ENCODE results near the gene YEATS4. TPM values are rescaled to one million over a fixed set of nuclear protein-coding genes. Genes with fewer than 3 reads are reported as not detected.

YEATS4 gene
- total and polyA plus RNA-seq, 4 donors, result 12.0 to 15.0 (median 14.1) TPM

- no peak for TF ChIP-seq CTCF (IDR thresholded peaks at IDR 0.05; ENCODE audit: control extremely low read depth, extremely low read depth)
- H3K27ac ChIP-seq (ENCODE audit: low read depth in 1 of 2, low read length in 1 of 2), result no peak overlapping the region
- 76 to 85% methylated on average over 4 of the region's 4 CpGs for WGBS, 2 donors
Measured at GRCh38 chr12:69405566-69405865, 46.0 kb downstream of the YEATS4 start.

GRCh38 chr12:69406217-69406616, 46.7 kb downstream of the YEATS4 start:
- Histone ChIP-seq H3K27ac (ENCODE audit: low read depth in 1 of 2, low read length in 1 of 2) (no peak overlapping the region), H3K9me3 (ENCODE audit: control insufficient read depth in 4 of 4, insufficient read depth in 3 of 4, low read length in 3 of 4) (no peaks in the 10 kb centered on the region), H3K27me3 (ENCODE audit: control insufficient read depth in 3 of 3, insufficient read depth in 3 of 3, low read length in 2 of 3) (no peaks in the 10 kb centered on the region), H3K4me3 (no peak overlapping the region), H3K4me1 (ENCODE audit: control insufficient read depth in 5 of 5, insufficient read depth in 5 of 5, low read length in 5 of 5) (no peaks in the 10 kb centered on the region), H3K36me3 (ENCODE audit: control insufficient read depth in 4 of 4, insufficient read depth in 4 of 4, low read length in 4 of 4) (no peaks in the 10 kb centered on the region), H3K9ac (ENCODE audit: insufficient read depth in 1 of 2, low read length in 2 of 2) (no peak overlapping the region)
- WGBS, 2 donors, result 91 to 96% methylated on average over 2 of the region's 2 CpGs
- TF ChIP-seq CTCF (IDR thresholded peaks at IDR 0.05; ENCODE audit: control extremely low read depth, extremely low read depth), result no peak
- ATAC-seq (ENCODE audit: insufficient read depth, low FRiP score) (no peak), DNase-seq (no peak)

More at GRCh38 chr12:69405566-69405865, 46.0 kb downstream of the YEATS4 start:
- DNase-seq, result no peak
- H3K27me3 ChIP-seq (ENCODE audit: control insufficient read depth in 3 of 3, insufficient read depth in 3 of 3, low read length in 2 of 3), result no peaks in the 10 kb centered on the region
- no peaks in the 10 kb centered on the region for H3K9me3 ChIP-seq (ENCODE audit: control insufficient read depth in 4 of 4, insufficient read depth in 3 of 4, low read length in 3 of 4)
- no peak overlapping the region for H3K4me3 ChIP-seq
- no peaks in the 10 kb centered on the region for H3K36me3 ChIP-seq (ENCODE audit: control insufficient read depth in 4 of 4, insufficient read depth in 4 of 4, low read length in 4 of 4)
- peak; percentile 82 for ATAC-seq (ENCODE audit: insufficient read depth, low FRiP score)
- no peaks in the 10 kb centered on the region for H3K4me1 ChIP-seq (ENCODE audit: control insufficient read depth in 5 of 5, insufficient read depth in 5 of 5, low read length in 5 of 5)
- H3K9ac ChIP-seq (ENCODE audit: insufficient read depth in 1 of 2, low read length in 2 of 2), result no peak overlapping the region

- Histone ChIP-seq H3K27me3 (ENCODE audit: control insufficient read depth in 3 of 3, insufficient read depth in 3 of 3, low read length in 2 of 3) (no peaks in the 10 kb centered on the region), H3K36me3 (ENCODE audit: control insufficient read depth in 4 of 4, insufficient read depth in 4 of 4, low read length in 4 of 4) (peaks cover 0 to 4% (median 0%) of the 10 kb centered on the region in 4 donors), H3K4me3 (no peak overlapping the region), H3K27ac (ENCODE audit: low read depth in 1 of 2, low read length in 1 of 2) (no peak overlapping the region), H3K4me1 (ENCODE audit: control insufficient read depth in 5 of 5, insufficient read depth in 5 of 5, low read length in 5 of 5) (peaks cover 0 to 1% (median 0%) of the 10 kb centered on the region in 5 donors), H3K9ac (ENCODE audit: insufficient read depth in 1 of 2, low read length in 2 of 2) (no peak overlapping the region), H3K9me3 (ENCODE audit: control insufficient read depth in 4 of 4, insufficient read depth in 3 of 4, low read length in 3 of 4) (no peaks in the 10 kb centered on the region)
- TF ChIP-seq CTCF (IDR thresholded peaks at IDR 0.05; ENCODE audit: control extremely low read depth, extremely low read depth), result no peak
- 90 to 95% methylated on average over 9 of the region's 9 CpGs for WGBS, 2 donors
- DNase-seq, result no peak
- no peak for ATAC-seq (ENCODE audit: insufficient read depth, low FRiP score)
Measured at GRCh38 chr12:69410571-69410970, 51.0 kb downstream of the YEATS4 start.

GRCh38 chr12:69412655-69413054, 53.1 kb downstream of the YEATS4 start:
- no peak overlapping the region for H3K4me3 ChIP-seq
- no peak overlapping the region for H3K27ac ChIP-seq (ENCODE audit: low read depth in 1 of 2, low read length in 1 of 2)
- TF ChIP-seq CTCF (IDR thresholded peaks at IDR 0.05; ENCODE audit: control extremely low read depth, extremely low read depth), result no peak
- no peak overlapping the region for H3K9ac ChIP-seq (ENCODE audit: insufficient read depth in 1 of 2, low read length in 2 of 2)
- 87 to 90% methylated on average over 3 of the region's 3 CpGs for WGBS, 2 donors
- ATAC-seq (ENCODE audit: insufficient read depth, low FRiP score), result no peak
- no peak for DNase-seq
- H3K36me3 ChIP-seq (ENCODE audit: control insufficient read depth in 4 of 4, insufficient read depth in 4 of 4, low read length in 4 of 4), result peaks cover 0 to 4% (median 0%) of the 10 kb centered on the region in 4 donors
- no peaks in the 10 kb centered on the region for H3K9me3 ChIP-seq (ENCODE audit: control insufficient read depth in 4 of 4, insufficient read depth in 3 of 4, low read length in 3 of 4)
- H3K27me3 ChIP-seq (ENCODE audit: control insufficient read depth in 3 of 3, insufficient read depth in 3 of 3, low read length in 2 of 3), result no peaks in the 10 kb centered on the region
- H3K4me1 ChIP-seq (ENCODE audit: control insufficient read depth in 5 of 5, insufficient read depth in 5 of 5, low read length in 5 of 5), result peaks cover 0 to 15% (median 5%) of the 10 kb centered on the region in 5 donors

Measured in lung (tissue), 12 donors.